ENCODE results near the gene HBA2. TPM values are rescaled to one million over a fixed set of nuclear protein-coding genes. Genes with fewer than 3 reads are reported as not detected.
"Not testable (repeated sequence)": the region's sequence is repeated elsewhere in the genome, so short reads cannot be mapped to it uniquely, and the experiment has no call there.

Gene HBA2
- total RNA-seq, 5 donors from 2014 or later (not counting 1 experiment from before 2014, with no cell fraction given) = 13.2 TPM; not detected in 4

DNA sequence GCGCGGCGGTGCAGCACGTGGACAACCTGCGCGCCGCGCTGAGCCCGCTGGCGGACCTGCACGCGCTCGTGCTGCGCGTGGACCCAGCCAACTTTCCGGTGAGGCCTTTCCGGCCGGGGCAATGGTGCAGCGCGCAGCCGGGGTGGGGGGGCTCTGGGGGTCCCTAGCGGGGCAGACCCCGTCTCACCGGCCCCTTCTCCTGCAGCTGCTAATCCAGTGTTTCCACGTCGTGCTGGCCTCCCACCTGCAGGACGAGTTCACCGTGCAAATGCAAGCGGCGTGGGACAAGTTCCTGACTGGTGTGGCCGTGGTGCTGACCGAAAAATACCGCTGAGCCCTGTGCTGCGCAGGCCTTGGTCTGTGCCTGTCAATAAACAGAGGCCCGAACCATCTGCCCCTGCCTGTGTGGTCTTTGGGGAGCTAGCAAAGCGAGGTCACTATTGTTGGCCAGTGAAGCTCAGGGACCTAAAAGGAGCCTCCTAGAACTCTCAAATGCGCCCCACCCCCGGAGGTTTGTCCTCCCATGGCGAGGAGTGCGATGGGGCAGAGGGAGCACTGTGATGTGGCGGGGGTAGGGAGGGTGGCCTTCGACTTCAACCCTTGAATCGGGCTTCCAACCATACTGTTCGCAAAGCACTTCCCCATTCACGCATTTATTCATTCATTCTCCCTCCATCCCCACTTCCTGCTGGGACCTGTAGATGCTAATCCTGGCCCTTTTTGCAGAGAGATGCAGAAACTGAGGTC lies 6.1 kb upstream of the HBA2 start:
- peak in 1 of 35 experiments; percentile 33 for DNase-seq
- peaks cover 4 to 21% of the 10 kb centered on the region in 2 experiments for H3K4me1 ChIP-seq (ENCODE audit: control insufficient read depth in 1 of 2, extremely low read depth in 1 of 2, insufficient read depth in 2 of 2, low read length in 2 of 2)
- ATAC-seq (replicated peaks in 1 of 4) = peak in 3 of 4 experiments; percentile 48 to 57 (median 48)
- no peak overlapping the region for H3K27ac ChIP-seq (ENCODE audit: low read length)
- no peak overlapping the region for H3K4me3 ChIP-seq (ENCODE audit: control insufficient read depth in 1 of 2, extremely low read depth in 1 of 2, low read length in 1 of 2)
- CTCF ChIA-PET = interaction anchor here in 1 of 2 donors (0.5 kb wide), 1 partner anchor 421 kb away, joined by 4 read pairs; no protein-coding TSS in a partner anchor
- H3K36me3 Mint-ChIP-seq = no peaks in the 10 kb centered on the region
- no peaks in the 10 kb centered on the region for H3K9me3 ChIP-seq
- peaks cover 9 to 74% of the 10 kb centered on the region in 2 experiments for H3K27me3 ChIP-seq (replicated peaks in 1 of 2; ENCODE audit: control insufficient read depth in 2 of 2, extremely low read depth in 1 of 2, insufficient read depth in 2 of 2, low read length in 1 of 2)
- no peak overlapping the region for H3K27ac Mint-ChIP-seq
- H3K27me3 Mint-ChIP-seq = peaks cover 35 to 58% of the 10 kb centered on the region in 2 donors
- whole genome bisulfite sequencing (ENCODE audit: insufficient coverage) = 10% methylated on average over 39 of the region's 45 CpGs
- peak overlapping the region in 2 of 3 donors; percentile 54 to 65 for H3K4me3 Mint-ChIP-seq
- H3K36me3 ChIP-seq (ENCODE audit: control insufficient read depth in 2 of 2, extremely low read depth in 1 of 2, insufficient read depth in 1 of 2, low read length in 1 of 2) = no peaks in the 10 kb centered on the region
- POLR2A ChIA-PET = interaction anchor here in 1 of 2 donors (0.6 kb wide), 1 partner anchor 79 kb away, joined by 4 read pairs; no protein-coding TSS in a partner anchor
- H3K9me3 Mint-ChIP-seq = no peaks in the 10 kb centered on the region
- H3K4me1 Mint-ChIP-seq = peaks cover 0 to 19% (median 9%) of the 10 kb centered on the region in 3 donors

DNA sequence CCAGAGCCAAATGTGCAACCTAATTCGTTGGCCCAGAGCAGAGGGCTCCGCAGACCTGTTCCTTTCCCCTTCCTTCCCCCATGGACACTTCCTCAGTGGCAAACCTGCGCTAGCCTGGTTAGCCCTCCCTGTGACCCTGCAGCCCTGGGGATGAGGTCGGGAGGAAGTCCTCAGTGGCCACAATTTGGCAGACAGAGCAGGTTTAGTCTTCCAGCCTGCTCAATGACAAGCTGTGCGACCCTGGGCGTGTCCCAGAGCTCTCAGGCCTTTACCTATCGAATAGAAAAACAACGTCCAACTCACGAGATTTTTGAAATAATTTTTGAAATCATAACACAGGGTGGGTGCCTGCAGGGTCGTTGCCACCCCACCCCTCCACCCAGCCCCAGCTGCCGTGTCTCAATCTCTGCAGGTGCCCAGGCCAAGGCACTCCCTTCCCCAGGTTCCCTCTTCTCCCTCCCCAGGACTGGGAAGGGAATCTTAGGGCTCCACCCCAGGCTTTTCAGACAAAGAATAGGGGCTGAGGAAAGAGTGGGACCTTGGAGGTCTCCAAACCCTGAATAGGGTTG lies 5.5 kb upstream of the HBA2 start:
- ChIA-PET POLR2A (interaction anchor here in 1 of 2 donors (0.5 kb wide), 1 partner anchor 26 kb away, joined by 3 read pairs; no protein-coding TSS in a partner anchor), CTCF (no interaction called here)
- Mint-ChIP-seq H3K27ac (no peak overlapping the region), H3K4me3 (peak overlapping the region in 2 of 3 donors; percentile 54 to 65), H3K36me3 (no peaks in the 10 kb centered on the region), H3K9me3 (no peaks in the 10 kb centered on the region), H3K27me3 (peaks cover 36 to 59% of the 10 kb centered on the region in 2 donors), H3K4me1 (peaks cover 0 to 21% (median 9%) of the 10 kb centered on the region in 3 donors)
- Histone ChIP-seq H3K27ac (ENCODE audit: low read length) (no peak overlapping the region), H3K36me3 (ENCODE audit: control insufficient read depth in 2 of 2, extremely low read depth in 1 of 2, insufficient read depth in 1 of 2, low read length in 1 of 2) (no peaks in the 10 kb centered on the region), H3K4me1 (ENCODE audit: control insufficient read depth in 1 of 2, extremely low read depth in 1 of 2, insufficient read depth in 2 of 2, low read length in 2 of 2) (peaks cover 4 to 21% of the 10 kb centered on the region in 2 experiments), H3K4me3 (ENCODE audit: control insufficient read depth in 1 of 2, extremely low read depth in 1 of 2, low read length in 1 of 2) (no peak overlapping the region), H3K27me3 (replicated peaks in 1 of 2; ENCODE audit: control insufficient read depth in 2 of 2, extremely low read depth in 1 of 2, insufficient read depth in 2 of 2, low read length in 1 of 2) (peaks cover 9 to 74% of the 10 kb centered on the region in 2 experiments), H3K9me3 (no peaks in the 10 kb centered on the region)
- WGBS (ENCODE audit: insufficient coverage) = 34% methylated on average over 9 of the region's 11 CpGs
- no peak for DNase-seq
- no peak for ATAC-seq (replicated peaks in 1 of 4)

DNA sequence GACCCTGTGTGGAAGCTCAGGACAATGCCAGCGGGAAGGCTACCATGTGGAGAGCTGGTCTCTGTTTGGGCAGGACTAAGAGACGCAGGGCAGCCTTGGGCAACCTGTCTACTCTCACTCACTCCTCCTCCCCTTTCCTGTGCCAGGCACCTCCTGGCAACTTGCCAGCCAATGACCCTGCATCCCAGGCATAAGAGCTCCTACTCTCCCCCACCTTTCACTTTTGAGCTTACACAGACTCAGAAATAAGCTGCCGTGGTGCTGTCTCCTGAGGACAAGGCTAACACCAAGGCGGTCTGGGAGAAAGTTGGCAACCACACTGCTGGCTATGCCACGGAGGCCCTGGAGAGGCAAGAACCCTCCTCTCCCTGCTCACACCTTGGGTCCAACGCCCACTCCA lies 4.3 kb upstream of the HBA2 start:
- no peaks in the 10 kb centered on the region for H3K36me3 Mint-ChIP-seq

DNA sequence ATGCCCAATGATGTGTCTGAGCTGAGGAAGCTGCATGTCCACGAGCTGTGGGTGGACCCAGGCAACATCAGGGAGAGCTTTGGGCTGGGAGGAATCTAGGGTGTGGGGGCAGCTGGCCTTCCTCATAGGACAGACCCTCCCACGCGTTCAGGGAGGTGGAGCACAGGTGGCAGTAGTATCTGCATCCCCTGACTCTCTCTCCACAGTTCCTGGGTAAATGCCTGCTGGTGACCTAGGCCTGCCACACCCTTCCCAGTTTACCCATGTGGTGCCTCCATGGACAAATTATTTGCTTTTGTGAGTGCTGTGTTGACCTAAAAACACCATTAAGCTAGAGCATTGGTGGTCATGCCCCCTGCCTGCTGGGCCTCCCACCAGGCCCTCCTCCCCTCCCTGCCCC lies 3.7 kb upstream of the HBA2 start:
- ChIA-PET CTCF (no interaction called here), POLR2A (no interaction called here)
- no peak overlapping the region for H3K4me3 ChIP-seq (ENCODE audit: control insufficient read depth in 1 of 2, extremely low read depth in 1 of 2, low read length in 1 of 2)
- Mint-ChIP-seq H3K9me3 (no peaks in the 10 kb centered on the region), H3K4me1 (peaks cover 0 to 25% (median 11%) of the 10 kb centered on the region in 3 donors), H3K4me3 (no peak overlapping the region), H3K36me3 (no peaks in the 10 kb centered on the region), H3K27me3 (peaks cover 36 to 60% of the 10 kb centered on the region in 2 donors), H3K27ac (peak overlapping the region in 1 of 2 donors; percentile 31)
- DNase-seq = no peak
- no peak for ATAC-seq (replicated peaks in 1 of 4)
- H3K4me1 ChIP-seq (ENCODE audit: control insufficient read depth in 1 of 2, extremely low read depth in 1 of 2, insufficient read depth in 2 of 2, low read length in 2 of 2) = peaks cover 4 to 25% of the 10 kb centered on the region in 2 experiments
- H3K9me3 ChIP-seq = no peaks in the 10 kb centered on the region
- WGBS (ENCODE audit: insufficient coverage) = no CpG with 5 or more reads among the region's 3 CpGs
- no peak overlapping the region for H3K27ac ChIP-seq (ENCODE audit: low read length)
- no peaks in the 10 kb centered on the region for H3K36me3 ChIP-seq (ENCODE audit: control insufficient read depth in 2 of 2, extremely low read depth in 1 of 2, insufficient read depth in 1 of 2, low read length in 1 of 2)
- peaks cover 9 to 68% of the 10 kb centered on the region in 2 experiments for H3K27me3 ChIP-seq (replicated peaks in 1 of 2; ENCODE audit: control insufficient read depth in 2 of 2, extremely low read depth in 1 of 2, insufficient read depth in 2 of 2, low read length in 1 of 2)

More for the DNA sequence above, 4.3 kb upstream of the HBA2 start:
- peaks cover 4 to 23% of the 10 kb centered on the region in 2 experiments for H3K4me1 ChIP-seq (ENCODE audit: control insufficient read depth in 1 of 2, extremely low read depth in 1 of 2, insufficient read depth in 2 of 2, low read length in 2 of 2)
- Mint-ChIP-seq H3K4me1 (peaks cover 0 to 22% (median 10%) of the 10 kb centered on the region in 3 donors), H3K27me3 (peaks cover 34 to 57% of the 10 kb centered on the region in 2 donors), H3K27ac (peak overlapping the region in 1 of 2 donors; percentile 31), H3K9me3 (no peaks in the 10 kb centered on the region), H3K4me3 (no peak overlapping the region)
- no peak overlapping the region for H3K27ac ChIP-seq (ENCODE audit: low read length)
- ChIA-PET POLR2A (no interaction called here), CTCF (interaction anchor here (0.6 to 0.7 kb wide), 3 partner anchors 11 to 176 kb away, joined by 3 to 7 read pairs (median 5); no protein-coding TSS in a partner anchor)
- H3K27me3 ChIP-seq (replicated peaks in 1 of 2; ENCODE audit: control insufficient read depth in 2 of 2, extremely low read depth in 1 of 2, insufficient read depth in 2 of 2, low read length in 1 of 2) = peaks cover 9 to 70% of the 10 kb centered on the region in 2 experiments
- 68% methylated on average over 6 of the region's 6 CpGs for WGBS (ENCODE audit: insufficient coverage)
- no peak for ATAC-seq (replicated peaks in 1 of 4)
- H3K4me3 ChIP-seq (ENCODE audit: control insufficient read depth in 1 of 2, extremely low read depth in 1 of 2, low read length in 1 of 2) = no peak overlapping the region
- no peaks in the 10 kb centered on the region for H3K36me3 ChIP-seq (ENCODE audit: control insufficient read depth in 2 of 2, extremely low read depth in 1 of 2, insufficient read depth in 1 of 2, low read length in 1 of 2)
- no peak for DNase-seq
- H3K9me3 ChIP-seq = no peaks in the 10 kb centered on the region

DNA sequence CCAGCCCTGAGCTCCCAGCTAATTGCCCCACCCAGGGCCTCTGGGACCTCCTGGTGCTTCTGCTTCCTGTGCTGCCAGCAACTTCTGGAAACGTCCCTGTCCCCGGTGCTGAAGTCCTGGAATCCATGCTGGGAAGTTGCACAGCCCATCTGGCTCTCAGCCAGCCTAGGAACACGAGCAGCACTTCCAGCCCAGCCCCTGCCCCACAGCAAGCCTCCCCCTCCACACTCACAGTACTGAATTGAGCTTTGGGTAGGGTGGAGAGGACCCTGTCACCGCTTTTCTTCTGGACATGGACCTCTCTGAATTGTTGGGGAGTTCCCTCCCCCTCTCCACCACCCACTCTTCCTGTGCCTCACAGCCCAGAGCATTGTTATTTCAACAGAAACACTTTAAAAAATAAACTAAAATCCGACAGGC lies 2.6 kb upstream of the HBA2 start:
- H3K36me3 ChIP-seq (ENCODE audit: control insufficient read depth in 2 of 2, extremely low read depth in 1 of 2, insufficient read depth in 1 of 2, low read length in 1 of 2); H3K4me3 Mint-ChIP-seq; H3K9me3 ChIP-seq; POLR2A ChIA-PET; CTCF ChIA-PET; H3K36me3 Mint-ChIP-seq; ATAC-seq (replicated peaks in 1 of 4); H3K4me3 ChIP-seq (ENCODE audit: control insufficient read depth in 1 of 2, extremely low read depth in 1 of 2, low read length in 1 of 2); H3K9me3 Mint-ChIP-seq; H3K27ac ChIP-seq (ENCODE audit: low read length); DNase-seq: not testable (repeated sequence)
- peaks cover 9 to 75% of the 10 kb centered on the region in 2 experiments for H3K27me3 ChIP-seq (replicated peaks in 1 of 2; ENCODE audit: control insufficient read depth in 2 of 2, extremely low read depth in 1 of 2, insufficient read depth in 2 of 2, low read length in 1 of 2)
- Mint-ChIP-seq H3K4me1 (peaks cover 8 to 31% (median 15%) of the 10 kb centered on the region in 3 donors), H3K27me3 (peaks cover 45 to 68% of the 10 kb centered on the region in 2 donors), H3K27ac (peak overlapping the region in 1 of 2 donors; percentile 65)
- H3K4me1 ChIP-seq (ENCODE audit: control insufficient read depth in 1 of 2, extremely low read depth in 1 of 2, insufficient read depth in 2 of 2, low read length in 2 of 2) = peaks cover 4 to 24% of the 10 kb centered on the region in 2 experiments
- WGBS (ENCODE audit: insufficient coverage) = 0% methylated on average over 2 of the region's 5 CpGs

DNA sequence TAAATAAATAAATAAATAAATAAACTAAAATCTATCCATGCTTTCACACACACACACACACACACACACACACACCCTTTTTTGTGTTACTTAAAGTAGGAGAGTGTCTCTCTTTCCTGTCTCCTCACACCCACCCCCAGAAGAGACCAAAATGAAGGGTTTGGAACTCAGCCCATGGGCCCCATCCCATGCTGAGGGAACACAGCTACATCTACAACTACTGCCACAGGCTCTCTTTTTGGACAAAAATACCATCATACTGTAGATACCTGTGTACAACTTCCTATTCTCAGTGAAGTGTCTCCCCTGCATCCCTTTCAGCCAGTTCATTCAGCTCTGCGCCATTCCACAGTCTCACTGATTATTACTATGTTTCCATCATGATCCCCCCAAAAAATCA lies 1.9 kb upstream of the HBA2 start:
- Mint-ChIP-seq H3K4me1 (peaks cover 12 to 31% (median 14%) of the 10 kb centered on the region in 3 donors), H3K36me3 (no peaks in the 10 kb centered on the region), H3K9me3 (no peaks in the 10 kb centered on the region), H3K27me3 (peaks cover 50 to 68% of the 10 kb centered on the region in 2 donors), H3K27ac (peak overlapping the region in 1 of 2 donors; percentile 52), H3K4me3 (no peak overlapping the region)
- Histone ChIP-seq H3K27ac (ENCODE audit: low read length) (no peak overlapping the region), H3K9me3 (no peaks in the 10 kb centered on the region), H3K27me3 (replicated peaks in 1 of 2; ENCODE audit: control insufficient read depth in 2 of 2, extremely low read depth in 1 of 2, insufficient read depth in 2 of 2, low read length in 1 of 2) (peaks cover 12 to 74% of the 10 kb centered on the region in 2 experiments), H3K4me1 (ENCODE audit: control insufficient read depth in 1 of 2, extremely low read depth in 1 of 2, insufficient read depth in 2 of 2, low read length in 2 of 2) (peaks cover 2 to 20% of the 10 kb centered on the region in 2 experiments), H3K36me3 (ENCODE audit: control insufficient read depth in 2 of 2, extremely low read depth in 1 of 2, insufficient read depth in 1 of 2, low read length in 1 of 2) (no peaks in the 10 kb centered on the region), H3K4me3 (ENCODE audit: control insufficient read depth in 1 of 2, extremely low read depth in 1 of 2, low read length in 1 of 2) (no peak overlapping the region)
- no peak for ATAC-seq (replicated peaks in 1 of 4)
- no peak for DNase-seq
- WGBS (ENCODE audit: insufficient coverage) = no CpG with 5 or more reads among the region's 1 CpG
- POLR2A ChIA-PET = no interaction called here
- CTCF ChIA-PET = no interaction called here

All from T-cell (primary cell).